Trophoblast cell (in vitro differentiated cells and primary cell): ENCODE results near the gene TMEM97.

Source experiments
- DNase-seq, 2 donors: peaks; one replicate each; pipeline ENCODE4 v3.0.0-alpha.2; 2016
- H2AFZ ChIP-seq: 2 replicates; pipeline ENCODE4 v1.6.1; 2013; ENCODE audit warnings: low read length, moderate library complexity, mild to moderate bottlenecking; ENCODE audit not compliant: insufficient read depth, poor library complexity
- H2AK5ac ChIP-seq: 2 replicates; pipeline ENCODE4 v1.6.1; 2013; ENCODE audit warnings: mild to moderate bottlenecking, low read length
- H2BK120ac ChIP-seq: 2 replicates; pipeline ENCODE4 v1.6.1; 2013; ENCODE audit warnings: low read length, mild to moderate bottlenecking, moderate library complexity; ENCODE audit not compliant: insufficient read depth, poor library complexity
- H2BK12ac ChIP-seq: 2 replicates; pipeline ENCODE4 v1.6.1; 2013; ENCODE audit warnings: mild to moderate bottlenecking, low read length, moderate library complexity
- H2BK5ac ChIP-seq: 2 replicates; pipeline ENCODE4 v1.6.1; 2013; ENCODE audit warnings: low read length, low read depth, moderate library complexity, mild to moderate bottlenecking; ENCODE audit not compliant: poor library complexity
- H3K14ac ChIP-seq: 2 replicates; pipeline ENCODE4 v1.6.1; 2013; ENCODE audit warnings: mild to moderate bottlenecking, low read length
- H3K18ac ChIP-seq: 2 replicates; pipeline ENCODE4 v1.6.1; 2013; ENCODE audit warnings: mild to moderate bottlenecking, low read length
- H3K23ac ChIP-seq: 2 replicates; pipeline ENCODE4 v1.6.1; 2013; ENCODE audit warnings: low read length
- H3K27ac ChIP-seq: 2 replicates; pipeline ENCODE4 v1.5.1; 2013; ENCODE audit warnings: low read depth, mild to moderate bottlenecking, inconsistent platforms, low read length, moderate library complexity
- H3K27me3 ChIP-seq: 2 replicates; pipeline ENCODE4 v1.6.1; 2013; ENCODE audit warnings: inconsistent platforms, mild to moderate bottlenecking, low read length, moderate library complexity; ENCODE audit not compliant: insufficient read depth
- H3K36me3 ChIP-seq, 2 experiments: 1 replicate in 1 of 2; 2 replicates in 1 of 2; pipeline ENCODE4 v1.6.1; 2013; ENCODE audit warnings: low read length in 2 of 2, mild to moderate bottlenecking in 2 of 2, moderate library complexity in 1 of 2; ENCODE audit not compliant: insufficient read depth in 2 of 2, control insufficient read depth in 1 of 2
- H3K4ac ChIP-seq: 2 replicates; pipeline ENCODE4 v1.6.1; 2013; ENCODE audit warnings: low read depth, mild to moderate bottlenecking, low read length, moderate library complexity
- H3K4me1 ChIP-seq, 2 experiments: 1 replicate in 1 of 2; 2 replicates in 1 of 2; pipeline ENCODE4 v1.6.1; 2013; ENCODE audit warnings: low read length in 2 of 2, mild to moderate bottlenecking in 2 of 2, moderate library complexity in 1 of 2; ENCODE audit not compliant: insufficient read depth in 2 of 2, control insufficient read depth in 1 of 2
- H3K4me2 ChIP-seq: 2 replicates; pipeline ENCODE4 v1.6.1; 2013; ENCODE audit warnings: inconsistent platforms, mild to moderate bottlenecking, low read length, moderate library complexity
- H3K4me3 ChIP-seq: 2 replicates; pipeline ENCODE4 v1.5.1; 2013; ENCODE audit warnings: mild to moderate bottlenecking, low read depth, low read length, inconsistent platforms
- H3K79me1 ChIP-seq: one replicate; pipeline ENCODE4 v1.6.1; 2013; ENCODE audit warnings: low read length
- H3K79me2 ChIP-seq: 2 replicates; pipeline ENCODE4 v1.6.1; 2013; ENCODE audit warnings: low read length, mild to moderate bottlenecking; ENCODE audit not compliant: control insufficient read depth, insufficient read depth, poor library complexity
- H3K9ac ChIP-seq: 2 replicates; pipeline ENCODE4 v1.6.1; 2013; ENCODE audit warnings: mild to moderate bottlenecking, low read length
- H3K9me3 ChIP-seq: 2 replicates; pipeline ENCODE4 v1.6.1; 2013; ENCODE audit warnings: low read depth, mild to moderate bottlenecking, control low read depth, inconsistent platforms, low read length; ENCODE audit not compliant: insufficient read depth
- H4K12ac ChIP-seq: 2 replicates; pipeline ENCODE4 v1.6.1; 2013; ENCODE audit warnings: low read depth, mild to moderate bottlenecking, low read length, moderate library complexity
- H4K8ac ChIP-seq: 2 replicates; pipeline ENCODE4 v1.6.1; 2013; ENCODE audit warnings: low read depth, mild to moderate bottlenecking, low read length, moderate library complexity
- H4K91ac ChIP-seq: one replicate; pipeline ENCODE4 v1.6.1; 2013; ENCODE audit warnings: low read depth, mild to moderate bottlenecking, low read length, moderate library complexity
- WGBS: extraction: QIAGEN DNeasy Blood & Tissue Kit; methylation state at CpG from one replicate; pipeline ENCODE4 v1.1.7; 2013; ENCODE audit warnings: missing lambda C conversion rate; ENCODE audit not compliant: insufficient read length, insufficient coverage; ENCODE audit errors: extremely low coverage; 5-methylcytosine and 5-hydroxymethylcytosine counted together

TMEM97 gene

GRCh38 chr17:28365487-28365886 lies 46.5 kb downstream of the TMEM97 start:
- H2BK12ac ChIP-seq = no peak overlapping the region

GRCh38 chr17:28366605-28367004 lies 47.6 kb downstream of the TMEM97 start:
- Histone ChIP-seq H3K9ac (no peak overlapping the region), H3K4me3 (no peak overlapping the region), H2BK120ac (no peak overlapping the region), H3K27ac (no peak overlapping the region), H4K12ac (no peak overlapping the region), H2BK5ac (no peak overlapping the region), H3K14ac (no peak overlapping the region), H3K36me3 (peaks cover 10 to 25% of the 10 kb centered on the region in 2 experiments), H3K79me1 (no peaks in the 10 kb centered on the region), H3K18ac (no peak overlapping the region), H3K23ac (no peak overlapping the region), H4K91ac (no peak overlapping the region), H2BK12ac (no peak overlapping the region), H3K4ac (no peak overlapping the region), H2AK5ac (no peak overlapping the region), H3K4me1 (peaks cover 10 to 15% of the 10 kb centered on the region in 2 experiments), H3K27me3 (peaks cover 1% of the 10 kb centered on the region), H2AFZ (no peak overlapping the region), H3K4me2 (no peak overlapping the region), H4K8ac (no peak overlapping the region), H3K79me2 (no peaks in the 10 kb centered on the region), H3K9me3 (no peaks in the 10 kb centered on the region)
- no peak for DNase-seq
- WGBS = no CpG with 5 or more reads among the region's 1 CpG

More at GRCh38 chr17:28365487-28365886, 46.5 kb downstream of the TMEM97 start:
- H3K4me3 ChIP-seq = no peak overlapping the region
- H3K9ac ChIP-seq = no peak overlapping the region
- WGBS = no CpG with 5 or more reads among the region's 3 CpGs
- no peaks in the 10 kb centered on the region for H3K79me2 ChIP-seq
- H3K23ac ChIP-seq = no peak overlapping the region
- H3K4me1 ChIP-seq = peaks cover 6 to 9% of the 10 kb centered on the region in 2 experiments
- DNase-seq = no peak
- no peak overlapping the region for H4K8ac ChIP-seq
- no peak overlapping the region for H3K4ac ChIP-seq
- no peak overlapping the region for H2BK5ac ChIP-seq
- H4K12ac ChIP-seq = no peak overlapping the region
- H2AFZ ChIP-seq = no peak overlapping the region
- H3K79me1 ChIP-seq = no peaks in the 10 kb centered on the region
- no peak overlapping the region for H3K27ac ChIP-seq
- H3K14ac ChIP-seq = no peak overlapping the region
- H2AK5ac ChIP-seq = no peak overlapping the region
- H3K18ac ChIP-seq = no peak overlapping the region
- no peak overlapping the region for H3K4me2 ChIP-seq
- no peak overlapping the region for H4K91ac ChIP-seq
- no peak overlapping the region for H2BK120ac ChIP-seq
- peaks cover 17 to 36% of the 10 kb centered on the region in 2 experiments for H3K36me3 ChIP-seq
- no peaks in the 10 kb centered on the region for H3K9me3 ChIP-seq
- no peaks in the 10 kb centered on the region for H3K27me3 ChIP-seq

DNA sequence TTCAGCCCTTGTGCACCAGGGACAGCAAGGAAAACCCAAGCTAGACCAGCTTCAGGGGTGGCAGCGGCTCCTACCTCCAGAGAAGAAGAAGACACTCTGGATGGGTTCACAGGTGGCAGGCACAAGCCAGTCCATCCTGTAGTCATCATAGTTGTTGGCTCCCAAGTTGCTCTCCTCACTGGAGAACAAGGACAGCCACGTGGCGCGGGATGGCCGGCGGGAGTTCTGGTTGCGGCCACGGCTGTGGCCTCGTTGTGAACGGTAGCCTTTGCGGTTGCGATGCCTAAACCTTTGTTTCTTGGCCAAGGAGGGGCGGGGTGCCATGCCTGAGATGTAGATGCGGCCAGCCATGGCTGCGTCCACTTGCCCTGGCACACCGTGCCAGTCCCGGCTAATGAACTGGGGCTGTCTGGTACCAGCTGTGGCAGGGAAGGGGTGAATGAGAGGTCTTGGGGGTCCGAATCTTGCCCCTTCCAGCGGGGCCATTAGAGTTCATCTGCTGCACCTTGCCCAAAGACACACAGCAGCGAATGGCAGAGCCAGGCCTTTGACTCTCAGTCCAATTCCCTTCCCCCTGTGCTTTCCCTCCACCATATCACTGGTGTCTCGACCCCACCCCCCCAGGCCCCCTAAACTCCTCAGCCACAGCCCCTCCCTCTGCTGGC lies 48.8 kb downstream of the TMEM97 start:
- Histone ChIP-seq H2BK5ac (no peak overlapping the region), H3K9me3 (no peaks in the 10 kb centered on the region), H3K18ac (no peak overlapping the region), H3K4me2 (no peak overlapping the region), H3K27ac (no peak overlapping the region), H3K4me3 (no peak overlapping the region), H2AK5ac (no peak overlapping the region), H2BK12ac (no peak overlapping the region), H4K12ac (no peak overlapping the region), H3K4ac (no peak overlapping the region), H2BK120ac (no peak overlapping the region), H3K27me3 (peaks cover 13% of the 10 kb centered on the region), H3K14ac (no peak overlapping the region), H3K36me3 (peaks cover 6 to 20% of the 10 kb centered on the region in 2 experiments), H4K91ac (no peak overlapping the region), H3K9ac (no peak overlapping the region), H4K8ac (no peak overlapping the region), H3K23ac (no peak overlapping the region), H3K4me1 (peaks cover 16 to 22% of the 10 kb centered on the region in 2 experiments), H3K79me1 (no peaks in the 10 kb centered on the region), H2AFZ (no peak overlapping the region), H3K79me2 (no peaks in the 10 kb centered on the region)
- no CpG with 5 or more reads among the region's 21 CpGs for WGBS
- no peak for DNase-seq

DNA sequence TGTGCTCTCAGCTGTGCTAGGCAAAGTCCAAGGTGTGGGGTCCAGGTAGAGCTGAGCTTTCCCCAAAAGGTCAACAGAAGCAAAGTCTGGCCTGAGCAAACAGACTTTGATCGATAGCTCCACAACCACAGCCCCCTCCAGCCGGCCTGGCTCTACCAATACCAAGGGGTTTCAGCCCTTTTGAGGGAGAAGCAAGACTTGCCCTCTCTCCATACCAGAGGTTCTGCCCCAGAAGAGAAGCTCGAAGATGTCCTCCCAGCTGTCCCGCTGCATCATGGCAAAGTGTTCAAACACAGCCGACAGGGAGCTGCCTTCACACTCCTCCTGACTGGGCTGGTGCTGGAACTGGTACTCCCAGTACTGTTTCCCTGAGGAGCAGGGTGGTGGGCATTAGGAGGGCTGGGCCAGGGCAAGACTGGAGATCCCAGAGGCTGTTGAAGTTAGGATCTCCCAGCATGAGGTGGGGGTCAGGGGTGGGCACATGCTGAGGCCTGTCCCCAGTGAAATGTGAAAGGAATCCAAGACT lies 49.4 kb downstream of the TMEM97 start:
- Histone ChIP-seq H3K9ac (no peak overlapping the region), H3K4me2 (no peak overlapping the region), H3K9me3 (no peaks in the 10 kb centered on the region), H4K91ac (no peak overlapping the region), H2BK5ac (no peak overlapping the region), H3K4me3 (no peak overlapping the region), H2BK120ac (no peak overlapping the region), H2AFZ (no peak overlapping the region), H3K4ac (no peak overlapping the region), H3K79me2 (no peaks in the 10 kb centered on the region), H3K36me3 (peaks cover 6 to 16% of the 10 kb centered on the region in 2 experiments), H2AK5ac (no peak overlapping the region), H4K8ac (no peak overlapping the region), H3K14ac (no peak overlapping the region), H3K23ac (no peak overlapping the region), H3K4me1 (peaks cover 16 to 22% of the 10 kb centered on the region in 2 experiments), H4K12ac (no peak overlapping the region), H3K79me1 (no peaks in the 10 kb centered on the region), H3K27me3 (peaks cover 19% of the 10 kb centered on the region), H2BK12ac (no peak overlapping the region), H3K27ac (no peak overlapping the region), H3K18ac (no peak overlapping the region)
- DNase-seq = no peak
- no CpG with 5 or more reads among the region's 5 CpGs for WGBS
